Measurements from ENCODE around the gene RECQL5. TPM values are rescaled to one million over a fixed set of nuclear protein-coding genes. Genes with fewer than 3 reads are reported as not detected.

Gene RECQL5
- total RNA-seq, 1 experiment from 2014 or later: 67.0 TPM

- TF ChIP-seq CTCF (IDR thresholded peaks at IDR 0.05; ENCODE audit: insufficient read depth in 1 of 2, low read depth in 1 of 2, low read length in 1 of 2, severe bottlenecking in 1 of 2, unreplicated experiment in 1 of 2): no peak
- H3K9me3 Mint-ChIP-seq (ENCODE audit: unreplicated experiment): no peaks in the 10 kb centered on the region
- ChIA-PET CTCF (no interaction called here), POLR2A (no interaction called here)
- intact Hi-C loops (cut with micrococcal nuclease; ENCODE audit: unreplicated experiment): no loop called here
- H3K27ac Mint-ChIP-seq (ENCODE audit: unreplicated experiment): no peak overlapping the region
- Histone ChIP-seq H3K9me3 (no peaks in the 10 kb centered on the region), H3K36me3 (ENCODE audit: control insufficient read depth, insufficient read depth, low read length) (peaks cover 5% of the 10 kb centered on the region), H3K4me3 (ENCODE audit: low read depth, low read length) (no peak overlapping the region), H3K27me3 (replicated peaks; ENCODE audit: control insufficient read depth, insufficient read depth, low read length) (no peaks in the 10 kb centered on the region), H3K4me1 (peaks cover 1% of the 10 kb centered on the region)
- DNase-seq: no peak
- no peak overlapping the region for H3K4me3 Mint-ChIP-seq (ENCODE audit: unreplicated experiment)
- H3K4me1 Mint-ChIP-seq (ENCODE audit: low read depth, unreplicated experiment): peaks cover 3% of the 10 kb centered on the region
- no peaks in the 10 kb centered on the region for H3K27me3 Mint-ChIP-seq (ENCODE audit: insufficient read depth, unreplicated experiment)
- BruUV-seq (replicated peaks): TSS peak; percentile 28
- H3K36me3 Mint-ChIP-seq (ENCODE audit: insufficient read depth, unreplicated experiment): peaks cover 73% of the 10 kb centered on the region
These were observed 39.2 kb upstream of the RECQL5 start for GRCh38 chr17:75706042-75706728.

- H3K27me3 Mint-ChIP-seq (ENCODE audit: insufficient read depth, unreplicated experiment): no peaks in the 10 kb centered on the region
- TF ChIP-seq CTCF (IDR thresholded peaks at IDR 0.05; ENCODE audit: insufficient read depth in 1 of 2, low read depth in 1 of 2, low read length in 1 of 2, severe bottlenecking in 1 of 2, unreplicated experiment in 1 of 2): no peak
- peaks cover 77% of the 10 kb centered on the region for H3K36me3 Mint-ChIP-seq (ENCODE audit: insufficient read depth, unreplicated experiment)
- no peak overlapping the region for H3K27ac Mint-ChIP-seq (ENCODE audit: unreplicated experiment)
- no peaks in the 10 kb centered on the region for H3K9me3 Mint-ChIP-seq (ENCODE audit: unreplicated experiment)
- ChIA-PET CTCF (interaction anchor here (0.5 kb wide), 1 partner anchor 48 kb away, joined by 4 read pairs; no protein-coding TSS in a partner anchor), POLR2A (no interaction called here)
- Histone ChIP-seq H3K36me3 (ENCODE audit: control insufficient read depth, insufficient read depth, low read length) (peaks cover 6% of the 10 kb centered on the region), H3K9me3 (no peaks in the 10 kb centered on the region), H3K4me3 (ENCODE audit: low read depth, low read length) (no peak overlapping the region), H3K4me1 (peaks cover 9% of the 10 kb centered on the region), H3K27me3 (replicated peaks; ENCODE audit: control insufficient read depth, insufficient read depth, low read length) (no peaks in the 10 kb centered on the region)
- DNase-seq: no peak
- intact Hi-C loops (cut with micrococcal nuclease; ENCODE audit: unreplicated experiment): no loop called here
- BruUV-seq (replicated peaks): no TSS peak
- H3K4me3 Mint-ChIP-seq (ENCODE audit: unreplicated experiment): no peak overlapping the region
- H3K4me1 Mint-ChIP-seq (ENCODE audit: low read depth, unreplicated experiment): peaks cover 13% of the 10 kb centered on the region
These were observed 38.3 kb upstream of the RECQL5 start for GRCh38 chr17:75704963-75705875.

DNA sequence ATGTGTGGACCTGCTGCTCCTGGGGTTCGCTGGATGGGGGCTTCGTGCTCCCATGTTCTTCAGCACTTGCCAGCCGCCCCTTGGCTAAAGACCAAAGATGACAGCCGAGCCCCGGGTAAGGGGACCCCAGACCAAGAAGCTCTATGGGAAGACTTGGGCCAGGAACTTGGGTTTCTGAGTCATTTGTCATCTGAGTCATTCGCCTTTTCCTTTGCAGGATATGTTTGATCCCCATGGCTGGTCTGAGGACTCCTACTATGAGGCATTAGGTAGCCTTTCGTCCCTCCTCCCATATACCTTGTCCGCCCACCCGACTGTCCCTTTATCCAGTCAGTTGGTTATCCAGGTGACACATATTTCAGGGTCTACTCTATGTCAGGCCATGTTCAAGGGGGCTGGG lies 36.6 kb upstream of the RECQL5 start:
- DNase-seq: no peak
- Mint-ChIP-seq H3K4me3 (ENCODE audit: unreplicated experiment) (no peak overlapping the region), H3K27me3 (ENCODE audit: insufficient read depth, unreplicated experiment) (no peaks in the 10 kb centered on the region), H3K36me3 (ENCODE audit: insufficient read depth, unreplicated experiment) (peaks cover 79% of the 10 kb centered on the region), H3K9me3 (ENCODE audit: unreplicated experiment) (no peaks in the 10 kb centered on the region), H3K4me1 (ENCODE audit: low read depth, unreplicated experiment) (peaks cover 21% of the 10 kb centered on the region), H3K27ac (ENCODE audit: unreplicated experiment) (no peak overlapping the region)
- Histone ChIP-seq H3K36me3 (ENCODE audit: control insufficient read depth, insufficient read depth, low read length) (peaks cover 7% of the 10 kb centered on the region), H3K27me3 (replicated peaks; ENCODE audit: control insufficient read depth, insufficient read depth, low read length) (no peaks in the 10 kb centered on the region), H3K9me3 (no peaks in the 10 kb centered on the region), H3K4me1 (peaks cover 21% of the 10 kb centered on the region), H3K4me3 (ENCODE audit: low read depth, low read length) (no peak overlapping the region)
- POLR2A ChIA-PET: interaction anchor here (1.0 kb wide), 1 partner anchor 76 kb away, joined by 3 read pairs; no protein-coding TSS in a partner anchor
- TF ChIP-seq CTCF (IDR thresholded peaks at IDR 0.05; ENCODE audit: insufficient read depth in 1 of 2, low read depth in 1 of 2, low read length in 1 of 2, severe bottlenecking in 1 of 2, unreplicated experiment in 1 of 2): no peak
- no TSS peak for BruUV-seq (replicated peaks)
- CTCF ChIA-PET: interaction anchor here (0.6 kb wide), 1 partner anchor 14 kb away, joined by 3 read pairs; no protein-coding TSS in a partner anchor
- intact Hi-C loops (cut with micrococcal nuclease; ENCODE audit: unreplicated experiment): no loop called here

All from Caco-2 (cell line).